DND-41 (cell line): ENCODE data around the gene ZNF445.

Experiments used
- EZH2 ChIP-seq: IDR thresholded peaks from 3 replicates; pipeline ENCODE4 v1.6.1; 2012; ENCODE audit warnings: borderline replicate concordance, low read depth, mild to moderate bottlenecking, moderate library complexity, low read length, inconsistent platforms; ENCODE audit not compliant: severe bottlenecking
- TF ChIP-seq, protein P1 (sequence below): IDR thresholded peaks from 2 replicates; pipeline ENCODE4 v1.5.1; 2012; ENCODE audit warnings: borderline replicate concordance, low read length, moderate library complexity, mild to moderate bottlenecking; ENCODE audit not compliant: poor library complexity, severe bottlenecking; ENCODE audit errors: extremely low read depth

DNA sequence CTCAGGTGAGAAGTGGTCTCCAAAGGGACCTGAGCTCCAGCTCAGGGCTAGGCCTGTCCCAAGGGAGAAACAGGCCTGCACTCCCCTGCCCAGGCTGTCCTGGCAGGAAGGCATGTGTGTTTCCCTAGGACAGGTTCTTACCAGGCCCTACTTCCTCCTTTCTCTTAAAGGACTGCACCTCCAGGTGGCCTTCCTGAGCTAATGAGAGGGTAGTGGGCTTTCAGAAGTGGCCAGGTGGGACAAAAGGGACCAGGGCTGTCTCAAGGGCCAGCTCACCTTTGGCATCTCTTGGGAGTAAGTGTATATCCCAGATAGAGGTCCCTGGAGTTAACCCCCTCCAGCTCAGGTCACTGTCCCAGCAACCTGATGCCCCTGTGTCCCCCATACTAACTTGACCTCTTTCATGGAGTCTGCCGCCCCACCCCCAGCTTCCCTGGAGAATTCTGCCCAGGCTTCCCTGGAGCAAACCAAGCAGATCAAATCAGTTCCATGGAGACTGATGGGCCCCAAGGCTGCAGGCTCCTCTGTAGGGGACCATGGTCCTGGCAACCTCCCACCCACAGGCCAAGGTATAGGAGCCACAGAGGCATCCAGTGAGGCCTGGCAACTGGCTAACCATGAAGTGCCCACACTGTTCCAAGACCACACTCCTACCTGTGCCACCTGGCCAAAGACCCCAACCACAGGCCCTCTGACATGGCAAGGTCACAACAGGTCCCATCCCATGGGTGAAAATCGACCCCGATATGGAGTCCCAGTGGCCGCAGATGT is 67.6 kb downstream of the ZNF445 start:
- TF ChIP-seq, protein P1, sequence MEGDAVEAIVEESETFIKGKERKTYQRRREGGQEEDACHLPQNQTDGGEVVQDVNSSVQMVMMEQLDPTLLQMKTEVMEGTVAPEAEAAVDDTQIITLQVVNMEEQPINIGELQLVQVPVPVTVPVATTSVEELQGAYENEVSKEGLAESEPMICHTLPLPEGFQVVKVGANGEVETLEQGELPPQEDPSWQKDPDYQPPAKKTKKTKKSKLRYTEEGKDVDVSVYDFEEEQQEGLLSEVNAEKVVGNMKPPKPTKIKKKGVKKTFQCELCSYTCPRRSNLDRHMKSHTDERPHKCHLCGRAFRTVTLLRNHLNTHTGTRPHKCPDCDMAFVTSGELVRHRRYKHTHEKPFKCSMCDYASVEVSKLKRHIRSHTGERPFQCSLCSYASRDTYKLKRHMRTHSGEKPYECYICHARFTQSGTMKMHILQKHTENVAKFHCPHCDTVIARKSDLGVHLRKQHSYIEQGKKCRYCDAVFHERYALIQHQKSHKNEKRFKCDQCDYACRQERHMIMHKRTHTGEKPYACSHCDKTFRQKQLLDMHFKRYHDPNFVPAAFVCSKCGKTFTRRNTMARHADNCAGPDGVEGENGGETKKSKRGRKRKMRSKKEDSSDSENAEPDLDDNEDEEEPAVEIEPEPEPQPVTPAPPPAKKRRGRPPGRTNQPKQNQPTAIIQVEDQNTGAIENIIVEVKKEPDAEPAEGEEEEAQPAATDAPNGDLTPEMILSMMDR = no peak
- no peak for TF ChIP-seq EZH2
